HEK293 (cell line): Measurements from ENCODE around the gene HRAS.

Source experiments
- CTCF ChIA-PET: fragments of 350-600 bp; formaldehyde crosslinking; extraction: SDS; loops from one replicate; lab custom pipeline; 2021; ENCODE audit warnings: antibody characterized with exemption; lab: Yijun Ruan, JAX
- POLR2A ChIA-PET: fragments of 300-600 bp; formaldehyde crosslinking; extraction: SDS; loops from one replicate; lab custom pipeline; 2020; ENCODE audit warnings: antibody characterized with exemption, inconsistent platforms; lab: Yijun Ruan, JAX
- H3K27ac ChIP-seq: fragments of 200-500 bp; sonication (Bioruptor generic); 2 replicates; pipeline ENCODE4 v1.5.1; 2014; ENCODE audit warnings: low read depth, low read length, control low read depth, inconsistent platforms; ENCODE audit errors: extremely low read depth
- H3K36me3 ChIP-seq, 2 experiments: fragments of 200-500 bp in 1 of 2; sonication (Bioruptor generic) in 1 of 2; 1 replicate in 1 of 2; 2 replicates in 1 of 2; pipeline ENCODE4 v1.5.1; 2014 to 2017; ENCODE audit warnings: inconsistent platforms in 2 of 2, low read length in 2 of 2; ENCODE audit not compliant: control insufficient read depth in 2 of 2, insufficient read depth in 1 of 2
- H3K4me1 ChIP-seq: fragments of 200-500 bp; sonication (Bioruptor generic); 2 replicates; pipeline ENCODE4 v1.5.1; 2014; ENCODE audit warnings: mild to moderate bottlenecking, low read length, inconsistent platforms; ENCODE audit not compliant: control insufficient read depth, insufficient read depth
- H3K4me3 ChIP-seq: 2 replicates; pipeline ENCODE4 v1.5.1; 2011; ENCODE audit warnings: low read depth, mild to moderate bottlenecking, control low read depth, low read length, moderate library complexity
- H3K9me3 ChIP-seq: fragments of 200-500 bp; sonication (Bioruptor generic); 2 replicates; pipeline ENCODE4 v1.5.1; 2014; ENCODE audit warnings: low read depth, low read length, inconsistent platforms; ENCODE audit not compliant: control insufficient read depth, insufficient read depth
- KLF9 ChIP-seq: fragments of 450-650 bp; formaldehyde crosslinking; IDR thresholded peaks from 2 replicates; pipeline ENCODE4 v1.5.1; 2016; ENCODE audit warnings: missing biosample characterization, missing genetic modification characterization, low read depth
- PATZ1 ChIP-seq: fragments of 450-650 bp; formaldehyde crosslinking; IDR thresholded peaks from 2 replicates; pipeline ENCODE4 v1.5.1; 2016; ENCODE audit warnings: missing biosample characterization, missing genetic modification characterization
- PRDM4 ChIP-seq: fragments of 450-650 bp; formaldehyde crosslinking; IDR thresholded peaks from 2 replicates; pipeline ENCODE4 v1.5.1; 2017; ENCODE audit warnings: missing biosample characterization, missing genetic modification characterization
- SETDB1 ChIP-seq: IDR thresholded peaks from one replicate; pipeline ENCODE4 v1.6.1; 2017; ENCODE audit warnings: mild to moderate bottlenecking, low read length, moderate library complexity, mixed read lengths; ENCODE audit not compliant: insufficient read length
- SP7 ChIP-seq: fragments of 450-650 bp; formaldehyde crosslinking; IDR thresholded peaks from 2 replicates; pipeline ENCODE4 v1.5.1; 2016; ENCODE audit warnings: missing biosample characterization, missing genetic modification characterization
- ZBTB11 ChIP-seq: fragments of 450-650 bp; formaldehyde crosslinking; conservative IDR thresholded peaks from 2 replicates; pipeline ENCODE4 v1.5.1; 2016; ENCODE audit warnings: low read depth, missing biosample characterization, missing genetic modification characterization
- ZNF391 ChIP-seq: fragments of 450-650 bp; formaldehyde crosslinking; IDR thresholded peaks from 2 replicates; pipeline ENCODE4 v1.5.1; 2016; ENCODE audit warnings: low read depth, missing biosample characterization, missing genetic modification characterization, borderline replicate concordance
- ZNF416 ChIP-seq: fragments of 450-650 bp; formaldehyde crosslinking; IDR thresholded peaks from 2 replicates; pipeline ENCODE4 v1.5.1; 2016; ENCODE audit warnings: missing biosample characterization, missing genetic modification characterization
- ZNF449 ChIP-seq: fragments of 450-650 bp; formaldehyde crosslinking; IDR thresholded peaks from 2 replicates; pipeline ENCODE4 v1.5.1; 2017; ENCODE audit warnings: missing biosample characterization, mild to moderate bottlenecking, missing genetic modification characterization, moderate library complexity
- ZNF473 ChIP-seq: fragments of 450-650 bp; formaldehyde crosslinking; IDR thresholded peaks from 2 replicates; pipeline ENCODE4 v1.5.1; 2017; ENCODE audit warnings: missing biosample characterization, missing genetic modification characterization
- ZNF48 ChIP-seq: fragments of 450-650 bp; formaldehyde crosslinking; IDR thresholded peaks from 2 replicates; pipeline ENCODE4 v1.5.1; 2016; ENCODE audit warnings: missing biosample characterization, missing genetic modification characterization
- ZNF530 ChIP-seq: fragments of 450-650 bp; formaldehyde crosslinking; IDR thresholded peaks from 2 replicates; pipeline ENCODE4 v1.5.1; 2016; ENCODE audit warnings: low read depth, missing biosample characterization, missing genetic modification characterization
- ZNF571 ChIP-seq: fragments of 450-650 bp; formaldehyde crosslinking; IDR thresholded peaks from 2 replicates; pipeline ENCODE4 v1.5.0; 2017; ENCODE audit warnings: missing biosample characterization, missing genetic modification characterization
- ZNF596 ChIP-seq: fragments of 450-650 bp; IDR thresholded peaks from 2 replicates; pipeline ENCODE4 v1.5.0; 2018; ENCODE audit warnings: missing biosample characterization, mild to moderate bottlenecking, missing genetic modification characterization, moderate library complexity
- ZNF701 ChIP-seq: fragments of 450-650 bp; formaldehyde crosslinking; IDR thresholded peaks from 2 replicates; pipeline ENCODE4 v1.5.1; 2016; ENCODE audit warnings: missing biosample characterization, missing genetic modification characterization
- ZNF76 ChIP-seq: fragments of 450-650 bp; formaldehyde crosslinking; IDR thresholded peaks from 2 replicates; pipeline ENCODE4; 2016; ENCODE audit warnings: low read depth, missing biosample characterization, missing genetic modification characterization, borderline replicate concordance
- ZXDB ChIP-seq: fragments of 450-650 bp; formaldehyde crosslinking; IDR thresholded peaks from 2 replicates; pipeline ENCODE4 v1.5.1; 2016; ENCODE audit warnings: missing biosample characterization, missing genetic modification characterization

The HRAS gene

GRCh38 chr11:501683-502287 lies 33.6 kb downstream of the HRAS start:
- CTCF ChIA-PET, result no interaction called here
- H3K4me1 ChIP-seq, result no peaks in the 10 kb centered on the region
- H3K9me3 ChIP-seq, result no peaks in the 10 kb centered on the region
- no peak for TF ChIP-seq SP7 (tag by site-specific recombination)
- no peak for TF ChIP-seq ZNF701
- no peak for TF ChIP-seq KLF9 (tag by site-specific recombination)
- no peak overlapping the region for H3K4me3 ChIP-seq
- POLR2A ChIA-PET, result no interaction called here
- no peak overlapping the region for H3K27ac ChIP-seq
- H3K36me3 ChIP-seq, result peaks cover 0 to 55% of the 10 kb centered on the region in 2 experiments; a peak in 1 of 3 replicates

GRCh38 chr11:501001-501682 lies 34.2 kb downstream of the HRAS start:
- no peak overlapping the region for H3K27ac ChIP-seq
- no peaks in the 10 kb centered on the region for H3K4me1 ChIP-seq
- CTCF ChIA-PET, result no interaction called here
- POLR2A ChIA-PET, result no interaction called here
- H3K9me3 ChIP-seq, result no peaks in the 10 kb centered on the region
- H3K4me3 ChIP-seq, result no peak overlapping the region
- TF ChIP-seq SETDB1, result no peak
- no peak for TF ChIP-seq ZNF416 (tag by site-specific recombination)
- TF ChIP-seq ZNF449 (tag by site-specific recombination), result no peak
- TF ChIP-seq ZNF530 (tag by site-specific recombination), result no peak
- TF ChIP-seq PRDM4 (tag by site-specific recombination), result no peak
- TF ChIP-seq PATZ1 (tag by site-specific recombination), result no peak
- TF ChIP-seq ZNF76, result no peak
- no peak for TF ChIP-seq ZBTB11
- TF ChIP-seq ZNF473 (tag by site-specific recombination), result no peak
- no peak for TF ChIP-seq ZNF391 (tag by site-specific recombination)
- TF ChIP-seq ZNF596 (tag by site-specific recombination), result no peak
- no peak for TF ChIP-seq ZNF48 (tag by site-specific recombination)
- TF ChIP-seq ZXDB (tag by site-specific recombination), result no peak
- TF ChIP-seq ZNF571 (tag by site-specific recombination), result no peak
- peaks cover 0 to 59% of the 10 kb centered on the region in 2 experiments; a peak in 1 of 3 replicates for H3K36me3 ChIP-seq
